Fibroblast of the aortic adventitia (primary cell): ENCODE data around the gene KCNIP1. TPM values are rescaled to one million over a fixed set of nuclear protein-coding genes. Genes with fewer than 3 reads are reported as not detected.

Experiments used
- DNase-seq: peaks from one replicate; pipeline ENCODE4 v3.0.0-alpha.2; 2010; ENCODE audit warnings: low read depth
- H3K4me3 ChIP-seq: 2 replicates; pipeline ENCODE4 v1.5.1; 2011; ENCODE audit warnings: low read depth, mild to moderate bottlenecking, control low read depth, low read length, moderate library complexity
- total RNA-seq: library from RNA; depleted of rRNA; stranded (reverse); fragments of >200 nt; gene quantifications from 2 replicates; pipeline ENCODE4 v1.2.3, GENCODE V29; 2012; ENCODE audit warnings: low replicate concordance
- TF ChIP-seq, protein P1 (sequence below): IDR thresholded peaks from 2 replicates; pipeline ENCODE4 v1.5.1; 2011; ENCODE audit warnings: mild to moderate bottlenecking, low read length, control low read depth, inconsistent platforms; ENCODE audit not compliant: insufficient read depth

KCNIP1 gene
- total RNA-seq, 1 donor = not detected

DNA sequence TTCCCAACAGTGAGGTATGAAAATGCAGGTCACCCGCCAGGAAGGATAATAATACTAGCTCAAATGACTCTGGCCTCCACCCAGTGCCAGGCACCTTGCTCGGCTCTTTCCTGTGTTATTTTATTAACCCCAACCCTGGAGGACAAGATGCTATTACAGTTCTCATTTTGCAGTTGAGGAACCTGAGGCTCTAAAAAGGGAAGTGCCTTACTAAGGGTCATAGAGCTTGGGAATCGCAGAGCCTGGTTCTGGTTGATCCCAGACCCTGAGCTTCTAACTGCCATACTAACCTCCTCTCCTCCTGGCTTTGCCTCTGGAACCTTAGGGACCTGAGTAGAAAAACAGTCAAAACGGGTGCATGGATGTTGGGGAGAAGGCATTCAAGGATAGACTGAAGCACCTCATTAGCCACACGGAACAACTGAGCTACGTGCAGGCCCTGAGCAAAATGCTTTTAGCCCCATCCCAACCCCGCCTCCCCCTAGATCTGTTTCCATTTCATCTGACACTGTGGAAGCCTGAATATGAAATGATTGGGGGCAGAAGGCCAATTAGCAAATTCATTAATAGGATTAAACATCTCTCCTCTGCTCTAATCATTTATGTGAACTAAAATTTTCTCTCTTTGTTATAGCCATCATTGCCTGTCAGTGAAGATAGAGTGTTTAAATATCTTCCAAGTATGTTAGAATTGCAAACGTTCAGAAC lies 7.9 kb downstream of the KCNIP1 start:
- DNase-seq = no peak
- TF ChIP-seq, protein P1, sequence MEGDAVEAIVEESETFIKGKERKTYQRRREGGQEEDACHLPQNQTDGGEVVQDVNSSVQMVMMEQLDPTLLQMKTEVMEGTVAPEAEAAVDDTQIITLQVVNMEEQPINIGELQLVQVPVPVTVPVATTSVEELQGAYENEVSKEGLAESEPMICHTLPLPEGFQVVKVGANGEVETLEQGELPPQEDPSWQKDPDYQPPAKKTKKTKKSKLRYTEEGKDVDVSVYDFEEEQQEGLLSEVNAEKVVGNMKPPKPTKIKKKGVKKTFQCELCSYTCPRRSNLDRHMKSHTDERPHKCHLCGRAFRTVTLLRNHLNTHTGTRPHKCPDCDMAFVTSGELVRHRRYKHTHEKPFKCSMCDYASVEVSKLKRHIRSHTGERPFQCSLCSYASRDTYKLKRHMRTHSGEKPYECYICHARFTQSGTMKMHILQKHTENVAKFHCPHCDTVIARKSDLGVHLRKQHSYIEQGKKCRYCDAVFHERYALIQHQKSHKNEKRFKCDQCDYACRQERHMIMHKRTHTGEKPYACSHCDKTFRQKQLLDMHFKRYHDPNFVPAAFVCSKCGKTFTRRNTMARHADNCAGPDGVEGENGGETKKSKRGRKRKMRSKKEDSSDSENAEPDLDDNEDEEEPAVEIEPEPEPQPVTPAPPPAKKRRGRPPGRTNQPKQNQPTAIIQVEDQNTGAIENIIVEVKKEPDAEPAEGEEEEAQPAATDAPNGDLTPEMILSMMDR = no peak
- no peak overlapping the region for H3K4me3 ChIP-seq

DNA sequence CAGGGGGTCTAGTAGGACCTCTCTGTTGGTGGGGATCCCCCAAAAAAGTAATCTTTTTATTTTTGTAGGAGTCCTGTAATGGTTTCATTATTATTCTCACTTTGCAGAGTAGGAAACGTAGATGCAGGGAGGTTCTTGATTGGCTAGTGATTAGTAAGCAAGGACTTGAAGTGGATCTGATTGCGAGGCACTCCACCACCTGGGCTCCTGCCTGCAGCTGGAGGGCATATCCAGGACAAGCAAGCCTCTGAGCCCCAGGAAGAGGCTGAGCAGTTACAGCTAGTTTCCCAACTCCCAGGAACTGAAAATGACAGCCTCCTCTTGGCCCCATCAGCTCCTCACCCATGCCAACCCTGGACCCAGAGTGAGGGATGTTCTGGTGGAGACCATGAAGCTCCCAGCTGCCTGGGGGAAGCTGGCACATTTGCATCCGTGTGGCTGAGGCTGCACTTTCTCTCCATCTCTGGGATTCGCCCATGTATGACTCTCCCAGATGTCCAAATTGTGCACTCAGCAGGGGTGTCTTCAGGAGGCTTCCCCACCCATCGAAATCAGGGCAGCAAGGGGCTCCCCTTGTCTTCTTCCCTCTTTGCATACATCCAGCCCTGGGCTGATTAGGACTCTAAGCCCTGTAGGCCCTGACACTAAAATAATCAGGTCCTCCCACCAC lies 10.2 kb downstream of the KCNIP1 start:
- no peak for DNase-seq
- TF ChIP-seq, protein P1 = no peak
- no peak overlapping the region for H3K4me3 ChIP-seq

DNA sequence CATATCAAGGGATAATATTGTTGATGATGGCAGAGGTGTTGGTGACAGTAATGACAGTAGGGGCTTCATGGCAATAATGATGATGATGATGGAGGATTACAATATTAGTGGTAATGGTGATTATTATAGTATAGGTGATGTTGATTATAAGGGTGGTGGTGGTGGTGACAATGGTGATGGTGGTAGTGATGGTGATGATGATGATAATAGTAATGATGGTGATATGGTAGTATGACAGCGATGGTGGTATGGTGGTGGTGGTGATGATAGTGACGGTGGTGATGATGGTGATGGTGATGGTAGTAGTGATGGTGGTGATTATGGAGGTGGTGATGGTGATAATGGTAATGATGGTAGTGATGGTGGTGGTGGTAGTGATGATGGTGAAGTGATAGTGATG lies 13.6 kb downstream of the KCNIP1 start:
- TF ChIP-seq, protein P1 = no peak
- no peak overlapping the region for H3K4me3 ChIP-seq
- no peak for DNase-seq

DNA sequence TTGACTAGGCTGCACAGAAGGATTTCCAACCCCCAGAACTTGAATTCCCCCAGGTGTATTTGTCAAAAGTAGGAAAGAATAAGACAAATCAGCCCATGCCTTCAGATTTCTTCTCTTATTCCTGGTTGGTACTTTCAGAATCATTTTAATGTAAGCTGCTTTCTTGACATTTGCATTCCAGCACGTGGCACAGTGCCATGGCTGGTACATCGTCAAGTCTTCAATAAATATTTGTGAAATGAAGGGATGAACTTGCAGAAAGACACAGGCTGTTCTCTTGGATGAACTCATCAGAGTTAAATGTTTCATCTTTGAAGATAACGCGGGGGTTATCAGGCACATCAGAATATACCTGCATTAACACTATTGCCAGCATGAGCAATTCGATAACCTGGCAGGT lies 14.5 kb downstream of the KCNIP1 start:
- no peak overlapping the region for H3K4me3 ChIP-seq
- TF ChIP-seq, protein P1 = no peak
- DNase-seq = no peak

DNA sequence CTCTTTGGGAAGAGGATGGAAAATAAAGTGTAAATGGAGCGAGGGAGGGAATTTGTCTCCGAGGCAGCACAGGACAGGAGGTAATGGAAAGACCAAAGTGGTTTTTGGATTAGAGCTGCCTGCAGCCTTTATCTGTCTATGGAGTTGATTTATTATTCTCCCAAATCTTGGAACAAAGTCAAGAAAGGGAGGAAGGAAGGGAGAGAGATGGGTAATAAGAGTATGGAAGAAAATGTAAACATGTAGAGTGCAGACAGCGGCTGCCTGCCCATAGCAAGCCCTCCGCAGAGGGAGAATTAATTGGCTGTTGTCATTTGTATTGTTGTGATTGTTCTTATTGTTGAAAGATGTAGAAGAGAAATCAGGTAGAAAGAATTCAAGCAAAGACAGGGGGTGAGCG lies 15.7 kb downstream of the KCNIP1 start:
- no peak for DNase-seq
- no peak overlapping the region for H3K4me3 ChIP-seq
- TF ChIP-seq, protein P1 = no peak

DNA sequence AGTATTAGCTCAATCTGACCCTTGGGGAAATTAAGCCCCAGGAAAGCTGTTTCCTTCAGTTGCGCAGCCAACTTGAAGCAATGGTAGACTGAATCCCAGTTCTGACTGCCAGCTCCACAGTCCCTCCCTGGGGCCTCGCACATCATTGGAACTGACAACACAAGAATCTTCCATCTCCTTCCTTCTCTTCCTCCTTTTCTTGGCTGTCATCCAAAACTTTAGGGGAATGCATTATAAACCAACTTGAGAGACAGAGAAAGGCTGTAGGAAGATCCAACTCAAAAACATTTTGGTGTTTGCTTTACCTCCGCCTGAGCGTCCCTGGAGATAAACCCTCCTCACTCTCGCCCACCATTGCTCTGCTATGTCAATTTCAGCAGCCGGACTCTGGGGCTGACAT lies 16.6 kb downstream of the KCNIP1 start:
- TF ChIP-seq, protein P1 = no peak
- no peak for DNase-seq
- H3K4me3 ChIP-seq = no peak overlapping the region
